KBM-7 (cell line): ENCODE measurements around the gene SULT1E1.
"Not testable (repeated sequence)": the region's sequence is repeated elsewhere in the genome, so short reads cannot be mapped to it uniquely, and the experiment has no call there.

Source experiments
- DNase-seq: peaks from one replicate; pipeline ENCODE4 v3.0.0-alpha.2; 2015
- in situ Hi-C: fragments of 300-500 bp; cut with MboI; formaldehyde crosslinking; loops from 2 replicates; pipeline ENCODE4 v1.14.3; 2020; ENCODE audit warnings: low sequenced_read_pairs, low pct_unique_long_range_greater_than_20kb, mixed read lengths

SULT1E1 gene

DNA sequence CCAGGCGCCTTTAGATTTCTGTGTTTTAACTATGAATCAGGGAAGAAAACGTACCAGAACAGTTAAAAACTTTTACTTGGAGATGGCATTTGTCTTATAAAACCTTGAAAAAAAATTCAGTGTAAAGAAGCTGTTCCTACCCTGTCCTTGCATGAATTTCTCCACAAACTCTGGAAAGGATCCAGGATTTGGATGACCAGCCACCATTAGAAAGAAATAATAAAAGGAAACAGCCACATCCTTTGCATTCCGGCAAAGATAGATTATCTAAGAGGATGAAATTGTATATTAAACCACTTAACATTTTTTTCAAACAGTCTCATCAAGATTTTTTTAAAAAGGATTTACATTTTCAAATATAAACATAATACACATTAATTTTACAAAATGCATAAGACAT is 10.6 kb downstream of the SULT1E1 start:
- DNase-seq: no peak
- in situ Hi-C loops: no loop called here

DNA sequence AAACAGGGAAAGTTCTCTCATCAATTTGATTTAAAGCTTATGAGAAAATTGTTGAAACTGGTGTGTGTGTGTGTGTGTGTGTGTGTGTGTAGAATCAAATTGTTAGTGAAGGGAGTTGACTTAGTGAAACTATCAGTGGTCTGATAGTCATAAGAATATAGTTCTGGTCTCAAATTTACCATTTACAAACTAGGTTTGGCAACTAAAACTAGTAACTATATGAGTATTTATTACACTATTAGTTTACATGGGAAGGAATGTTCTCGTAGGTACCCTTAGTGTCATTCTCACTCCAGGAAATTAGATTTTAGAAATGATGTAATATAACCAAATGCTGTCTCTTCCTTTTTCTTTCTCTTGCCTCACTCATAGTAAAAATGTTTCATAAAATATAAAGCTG is 11.9 kb downstream of the SULT1E1 start:
- DNase-seq: no peak
- in situ Hi-C loops: no loop called here

DNA sequence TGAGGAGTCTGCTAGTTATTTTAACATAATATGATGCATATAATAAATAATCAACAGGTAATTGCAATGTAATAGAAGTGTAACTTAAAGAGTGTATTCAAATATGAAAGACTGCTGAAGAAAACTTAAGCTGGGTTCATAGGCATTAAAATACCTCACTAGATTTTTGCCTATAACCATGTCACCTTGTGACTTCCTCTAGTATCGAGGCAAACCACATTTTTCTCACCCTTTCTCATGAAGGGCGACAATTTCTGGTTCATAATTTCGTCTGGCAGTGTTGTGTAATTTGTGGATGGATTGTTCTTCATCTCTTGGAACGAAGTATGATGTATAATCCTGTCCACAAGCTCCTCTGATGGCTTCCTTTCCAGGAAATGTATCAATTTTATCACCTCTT is 16.0 kb downstream of the SULT1E1 start:
- peak; percentile 31 for DNase-seq
- in situ Hi-C loops: no loop called here

DNA sequence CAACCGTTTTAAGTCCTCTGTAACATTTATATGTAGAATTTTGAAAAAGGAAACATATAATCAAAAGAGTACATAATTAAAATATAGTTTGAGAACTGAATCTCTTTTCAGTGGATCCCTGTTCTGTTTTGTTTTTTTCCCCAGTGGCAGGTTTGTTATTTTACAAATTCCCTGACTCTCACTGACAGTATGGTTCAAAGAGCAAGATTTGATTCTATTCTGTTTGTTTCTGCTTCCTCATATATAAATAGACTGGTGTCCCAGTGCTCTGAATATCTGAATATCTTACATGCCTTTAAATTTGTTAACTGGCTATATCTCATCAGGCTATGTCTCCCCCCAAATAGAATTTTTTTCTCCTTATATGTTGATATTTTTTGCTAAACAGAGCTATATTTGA is 16.6 kb downstream of the SULT1E1 start:
- no peak for DNase-seq
- in situ Hi-C loops: no loop called here

DNA sequence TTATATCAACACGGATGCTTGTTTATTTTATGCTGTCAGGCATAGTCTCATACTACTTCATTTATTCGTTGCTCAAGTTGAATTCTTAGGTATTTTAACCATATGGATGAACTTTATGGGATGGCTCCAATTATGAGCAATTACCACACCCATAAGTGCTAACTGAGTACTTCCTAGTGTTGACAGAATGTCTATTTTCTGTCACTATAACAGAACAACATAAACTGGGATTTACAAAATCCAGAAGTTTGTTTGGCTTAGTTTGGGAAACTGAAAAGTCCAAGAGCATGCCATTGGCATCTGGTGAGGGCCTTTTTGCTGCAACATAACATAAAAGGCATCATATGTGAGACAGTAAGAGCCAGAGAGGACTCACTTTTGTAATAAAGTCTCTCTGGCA is 21.0 kb downstream of the SULT1E1 start:
- in situ Hi-C loops: no loop called here
- DNase-seq: no peak

DNA sequence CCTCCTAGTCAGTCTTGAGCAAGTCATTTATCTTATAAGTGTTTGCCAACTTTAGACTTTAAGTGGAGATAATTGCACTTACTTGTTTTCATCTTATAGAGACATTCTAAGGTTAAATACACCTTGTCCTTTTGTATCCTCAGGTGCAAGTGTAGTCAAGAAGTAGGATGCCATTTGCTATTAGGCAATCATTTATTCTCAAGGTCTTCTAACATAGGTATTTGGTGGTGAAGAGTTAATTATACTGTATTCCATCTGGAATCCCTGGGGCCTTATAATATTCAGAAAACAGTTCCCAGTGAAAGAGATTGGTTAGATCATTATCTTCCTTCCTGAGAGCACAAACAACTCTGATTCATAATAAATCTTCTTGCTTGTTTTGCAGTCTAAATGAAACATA is 23.7 kb downstream of the SULT1E1 start:
- in situ Hi-C loops: no loop called here
- DNase-seq: no peak

DNA sequence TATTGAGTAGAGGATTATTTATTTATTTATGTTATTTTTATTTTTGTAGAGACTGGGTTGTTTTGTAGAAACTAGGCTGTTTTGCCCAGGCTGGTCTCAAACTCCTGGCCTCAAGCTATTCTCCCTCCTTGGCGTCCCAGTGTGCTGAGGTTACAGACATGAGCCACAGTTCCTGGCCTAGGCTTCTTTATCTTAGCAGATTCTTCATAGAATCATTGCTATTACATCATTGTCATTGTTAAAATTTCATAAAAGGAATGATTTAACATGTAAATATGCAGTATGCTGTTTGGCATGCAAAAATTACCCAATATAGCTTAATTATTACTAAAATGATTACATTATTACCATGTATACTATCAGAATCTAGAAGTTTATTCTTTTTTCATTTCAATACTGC is 24.2 kb downstream of the SULT1E1 start:
- in situ Hi-C loops: no loop called here
- DNase-seq: no peak

DNA sequence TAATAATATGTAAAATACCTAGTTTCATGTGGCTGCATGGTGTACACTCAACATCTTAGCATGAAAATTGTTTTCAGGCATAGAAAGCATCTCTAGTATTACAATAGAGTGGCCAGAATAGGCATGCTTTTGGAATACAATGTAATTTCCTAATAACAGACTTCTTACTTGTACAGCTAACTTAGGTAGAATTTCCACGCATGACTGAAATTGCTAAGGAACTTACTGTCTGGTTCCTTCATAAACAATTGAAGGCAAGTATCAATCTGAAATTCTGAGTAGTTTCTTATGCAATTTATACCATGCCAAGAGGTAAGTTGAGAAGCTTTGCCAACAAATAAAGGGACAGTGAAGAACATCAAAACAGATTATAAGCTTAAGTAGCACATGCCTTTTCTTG is 26.7 kb downstream of the SULT1E1 start:
- in situ Hi-C loops: no loop called here
- DNase-seq: no peak

DNA sequence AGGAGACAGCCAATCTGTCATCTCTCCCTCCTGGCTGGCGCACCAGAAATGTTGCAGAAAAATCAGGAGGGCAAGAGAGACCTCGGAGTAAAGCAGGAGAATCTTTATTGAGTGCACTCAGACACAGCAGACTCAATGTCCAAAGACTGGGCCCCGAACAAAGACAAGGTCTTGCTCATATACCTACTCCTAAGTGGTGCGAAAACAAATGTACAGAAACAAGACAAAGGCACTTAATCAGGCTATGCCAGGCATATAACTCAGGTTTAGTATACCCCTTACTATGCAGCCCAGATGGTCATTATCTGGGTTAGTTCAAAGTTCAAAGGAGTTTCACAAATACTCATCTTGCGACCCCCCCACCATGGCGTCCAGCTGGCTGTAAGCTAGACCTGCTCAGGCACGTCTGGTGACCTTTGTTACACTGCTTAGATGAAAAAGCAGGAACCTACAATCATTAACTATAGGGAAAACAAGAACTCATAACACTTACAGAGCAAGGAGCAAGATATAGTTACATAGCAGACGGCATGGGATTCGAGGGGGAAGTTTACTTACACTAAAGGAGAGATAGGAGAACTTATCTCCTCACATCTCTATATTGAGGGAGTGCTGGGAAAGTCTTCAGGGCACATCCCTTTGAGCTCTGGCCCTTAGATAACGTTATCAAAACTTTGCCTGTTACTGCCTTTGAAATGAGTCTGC is 27.5 kb downstream of the SULT1E1 start:
- in situ Hi-C loops: no loop called here
- peak; percentile 59 for DNase-seq

DNA sequence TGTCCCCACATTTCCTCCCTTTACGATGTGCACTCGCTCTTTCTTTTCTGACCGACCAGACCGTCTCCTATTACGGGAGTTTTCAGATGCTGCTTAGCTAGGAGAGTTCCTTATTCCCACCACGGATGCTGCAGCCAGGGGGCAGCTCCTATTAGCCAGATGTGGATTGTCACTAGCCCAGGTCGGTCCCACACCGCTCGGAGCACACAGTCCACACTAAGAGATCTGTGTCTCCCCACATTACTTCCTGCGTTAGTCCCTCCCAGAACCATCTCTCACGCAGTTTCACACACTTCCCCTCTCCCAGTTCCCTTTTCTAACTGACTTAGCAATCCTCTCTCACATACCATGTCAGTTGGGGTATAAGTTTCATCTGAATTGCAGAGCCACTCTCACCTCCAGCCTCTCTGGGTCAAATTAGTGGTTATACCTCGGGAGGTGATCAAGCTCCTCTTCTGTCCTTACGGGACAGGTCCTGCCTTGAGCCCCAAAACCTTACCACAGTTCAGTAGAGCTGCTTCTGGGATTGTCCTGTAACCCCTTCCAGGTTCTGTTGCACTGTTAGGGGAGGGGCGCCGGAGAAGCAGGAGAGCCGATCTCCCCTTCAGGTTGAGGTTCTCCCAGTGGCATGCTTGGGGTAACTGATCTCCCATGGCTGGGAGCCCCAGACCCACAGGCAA is 28.2 kb downstream of the SULT1E1 start:
- in situ Hi-C loops: no loop called here
- peak; percentile 99 for DNase-seq

DNA sequence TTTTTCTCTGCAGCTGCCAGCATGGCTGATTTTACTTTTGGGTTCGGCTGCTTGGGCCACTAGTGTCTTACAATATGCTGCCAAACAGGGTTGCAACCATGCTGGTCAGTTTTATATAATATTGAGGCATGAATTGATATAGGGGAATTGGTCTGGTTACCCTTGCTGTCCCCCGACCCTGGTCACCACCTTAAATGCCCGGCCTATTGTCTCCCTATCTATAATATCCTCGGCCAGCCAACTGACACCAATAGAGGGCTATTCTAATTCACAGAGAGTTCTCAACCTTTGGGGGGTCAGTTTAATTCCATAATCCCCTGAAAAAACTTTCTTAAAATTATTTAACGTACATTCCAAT is 28.7 kb downstream of the SULT1E1 start:
- in situ Hi-C loops: no loop called here
- DNase-seq: no peak

DNA sequence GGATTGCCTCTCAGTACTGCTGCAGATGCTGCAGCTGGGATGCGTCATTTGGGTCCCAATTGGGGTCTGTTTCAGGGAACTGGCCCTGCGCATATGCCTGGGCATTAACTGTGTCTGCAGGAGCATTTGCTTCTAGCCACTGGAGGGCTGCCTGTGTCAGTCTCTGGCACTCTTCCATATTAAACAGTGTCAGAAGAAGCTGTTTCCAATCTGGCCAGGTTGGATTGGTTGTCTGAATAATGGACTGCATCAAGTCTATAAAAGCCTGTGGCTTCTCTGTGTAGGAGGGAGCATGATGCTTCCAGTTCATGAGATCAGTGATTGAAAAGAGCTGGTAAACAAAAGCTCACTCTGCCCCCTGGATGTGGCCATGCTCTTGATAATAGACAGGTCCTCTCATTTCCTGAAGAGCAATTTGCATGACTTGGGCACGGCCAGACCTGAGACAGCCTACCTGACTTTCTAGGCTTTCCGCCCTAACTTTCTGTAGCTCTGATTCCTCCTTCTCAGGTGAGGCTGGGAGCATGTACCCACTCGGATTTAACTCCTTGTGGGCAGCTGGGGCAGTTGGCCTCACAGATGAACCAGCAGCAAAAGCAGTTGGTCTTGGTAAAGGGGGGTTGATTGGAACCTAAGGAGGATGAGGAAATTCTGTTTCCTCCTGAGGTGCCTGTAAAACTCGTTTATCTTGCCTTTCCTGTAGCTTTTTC is 29.2 kb downstream of the SULT1E1 start:
- DNase-seq: peak; percentile 88
- in situ Hi-C loops: no loop called here

DNA sequence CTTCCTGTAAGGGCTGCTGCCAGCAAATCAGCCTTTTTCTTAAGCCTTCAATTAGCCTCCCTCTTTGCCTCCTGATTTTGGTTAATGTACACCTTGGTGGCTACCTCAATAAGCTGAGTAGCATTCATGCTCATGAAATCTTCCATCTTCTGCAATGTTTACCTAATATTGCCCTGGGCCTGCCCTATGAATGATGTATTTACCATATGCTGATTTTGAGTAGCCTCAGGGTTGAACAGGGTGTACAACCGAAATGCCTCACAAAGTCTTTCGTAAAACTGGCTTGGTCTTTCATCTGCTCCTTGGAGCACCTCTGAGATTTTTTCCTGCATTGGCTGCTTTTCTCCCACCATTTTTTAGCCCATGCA is 29.8 kb downstream of the SULT1E1 start:
- no peak for DNase-seq
- in situ Hi-C loops: no loop called here

DNA sequence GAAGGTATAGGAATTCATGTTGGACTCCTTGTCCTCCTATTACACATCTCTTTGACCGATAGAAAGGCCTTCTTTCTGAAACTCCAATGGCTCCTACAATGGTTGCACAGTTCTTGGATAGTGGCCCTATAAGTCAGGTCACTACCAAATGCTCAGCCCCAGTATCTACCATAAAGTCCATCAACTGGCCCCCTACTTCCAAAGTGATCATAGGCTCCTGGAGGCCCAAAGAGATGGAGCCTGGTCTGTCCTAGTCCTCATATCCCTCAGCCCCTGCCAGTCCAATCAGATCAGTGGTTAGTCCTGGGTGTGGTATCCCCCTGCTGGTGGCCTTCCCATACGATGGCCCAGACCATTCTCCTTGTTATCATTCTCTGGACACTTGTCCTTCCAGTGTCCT is 30.3 kb downstream of the SULT1E1 start:
- no peak for DNase-seq
- in situ Hi-C loops: no loop called here

DNA sequence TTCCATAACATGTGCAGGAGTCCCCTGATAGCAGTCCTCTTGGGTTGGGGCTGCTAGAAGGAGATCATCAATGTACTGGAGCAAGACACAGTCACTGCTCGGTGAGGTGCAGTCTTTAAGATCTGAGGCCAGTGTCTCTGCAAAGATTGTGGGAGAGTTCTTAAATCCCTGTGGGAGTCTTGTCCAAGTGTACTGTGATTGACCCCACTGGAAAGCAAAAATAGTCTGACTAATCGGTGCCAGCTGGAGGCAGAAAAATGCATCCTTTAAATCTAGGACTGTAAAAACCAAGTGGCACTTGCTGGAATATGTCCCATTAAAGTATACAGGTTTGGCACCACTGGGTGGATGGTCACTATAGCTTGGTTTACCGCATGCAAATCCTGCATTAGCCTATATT is 31.1 kb downstream of the SULT1E1 start:
- no peak for DNase-seq
- in situ Hi-C loops: no loop called here

DNA sequence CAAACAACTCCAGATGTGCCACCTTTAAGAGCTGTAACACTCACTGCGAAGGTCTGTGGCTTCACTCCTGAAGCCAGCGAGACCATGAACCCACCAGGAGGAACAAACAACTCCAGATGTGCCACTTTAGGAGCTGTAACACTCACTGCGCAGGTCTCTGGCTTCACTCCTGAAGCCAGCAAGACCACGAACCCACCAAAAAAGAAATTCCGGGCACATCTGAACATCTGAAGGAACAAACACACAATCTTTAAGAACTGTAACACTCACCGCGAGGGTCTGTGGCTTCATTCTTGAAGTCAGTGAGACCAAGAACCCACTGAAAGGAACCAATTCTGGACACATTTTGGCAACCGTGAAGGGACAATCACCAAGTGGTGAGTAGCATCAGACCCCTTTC is 34.9 kb downstream of the SULT1E1 start:
- DNase-seq, in situ Hi-C loops: not testable (repeated sequence)

DNA sequence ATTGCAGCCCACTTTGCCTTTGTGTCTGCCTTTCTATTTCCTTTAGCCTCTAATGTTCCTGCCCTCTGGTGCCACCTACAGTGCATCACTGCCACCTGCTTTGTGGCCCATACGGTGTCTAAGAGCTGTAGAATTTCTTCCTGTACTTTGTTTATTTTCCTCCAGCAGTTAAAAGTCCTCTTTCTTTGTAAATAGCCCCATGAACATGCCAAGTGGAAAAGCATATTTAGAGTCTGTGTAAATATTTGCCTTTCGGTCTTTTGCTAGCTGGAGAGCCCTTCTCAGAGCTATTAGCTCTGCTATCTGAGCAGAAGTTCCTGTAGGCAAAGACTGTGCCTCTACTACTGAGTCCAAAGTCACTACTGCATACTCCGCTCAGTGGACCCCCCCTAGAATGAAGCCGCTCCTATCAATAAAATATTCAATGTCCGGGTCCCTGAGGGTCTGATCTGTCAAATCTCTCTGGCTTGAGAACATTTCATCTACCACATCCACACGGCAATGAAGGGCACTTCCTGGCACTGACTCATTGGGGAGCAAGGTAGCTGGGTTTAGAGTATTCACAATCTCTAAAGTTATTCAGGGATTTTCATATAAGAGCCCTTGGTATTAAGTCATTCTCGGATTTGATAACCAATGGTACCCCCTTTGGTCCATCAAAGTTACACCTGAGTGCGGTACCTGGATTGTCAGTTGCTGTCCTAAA is 36.3 kb downstream of the SULT1E1 start:
- in situ Hi-C loops: no loop called here
- DNase-seq: peak; percentile 63

DNA sequence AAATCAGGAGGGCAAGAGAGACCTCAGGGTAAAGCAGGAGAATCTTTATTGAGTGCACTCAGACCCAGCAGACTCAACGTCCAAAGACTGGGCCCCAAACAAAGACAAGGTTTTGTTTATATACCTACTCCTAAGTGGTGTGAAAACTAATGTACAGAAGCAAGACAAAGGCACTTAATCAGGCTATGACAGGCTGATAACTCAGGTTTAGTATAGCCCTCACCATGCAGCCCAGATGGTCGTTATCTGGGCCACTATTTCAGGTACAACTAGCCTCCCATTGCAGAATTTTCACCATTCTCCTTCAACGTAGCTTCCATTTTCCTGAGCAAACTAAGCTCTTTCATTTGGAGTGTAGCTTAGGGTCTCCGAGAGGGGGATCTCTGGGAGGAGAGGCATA is 36.9 kb downstream of the SULT1E1 start:
- in situ Hi-C loops: no loop called here
- no peak for DNase-seq

DNA sequence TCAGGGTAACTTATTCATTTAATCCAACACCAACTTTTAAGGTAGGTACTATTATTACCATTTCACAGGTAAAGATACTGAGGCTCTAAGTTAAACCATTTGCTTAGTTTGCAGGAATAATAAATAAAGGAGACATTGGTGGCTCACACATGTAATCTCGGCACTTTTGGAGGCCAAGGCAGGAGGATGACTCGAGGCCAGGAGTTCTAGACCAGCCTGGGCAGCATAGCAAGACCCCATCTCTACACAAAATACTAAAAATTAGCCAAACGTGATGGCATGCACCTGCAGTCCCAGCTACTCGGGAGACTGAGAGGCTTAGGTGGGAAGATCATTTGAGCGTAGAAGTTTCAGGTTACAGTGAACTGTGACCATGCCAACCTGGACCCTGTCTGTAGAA is 37.7 kb downstream of the SULT1E1 start:
- no peak for DNase-seq
- in situ Hi-C loops: no loop called here

DNA sequence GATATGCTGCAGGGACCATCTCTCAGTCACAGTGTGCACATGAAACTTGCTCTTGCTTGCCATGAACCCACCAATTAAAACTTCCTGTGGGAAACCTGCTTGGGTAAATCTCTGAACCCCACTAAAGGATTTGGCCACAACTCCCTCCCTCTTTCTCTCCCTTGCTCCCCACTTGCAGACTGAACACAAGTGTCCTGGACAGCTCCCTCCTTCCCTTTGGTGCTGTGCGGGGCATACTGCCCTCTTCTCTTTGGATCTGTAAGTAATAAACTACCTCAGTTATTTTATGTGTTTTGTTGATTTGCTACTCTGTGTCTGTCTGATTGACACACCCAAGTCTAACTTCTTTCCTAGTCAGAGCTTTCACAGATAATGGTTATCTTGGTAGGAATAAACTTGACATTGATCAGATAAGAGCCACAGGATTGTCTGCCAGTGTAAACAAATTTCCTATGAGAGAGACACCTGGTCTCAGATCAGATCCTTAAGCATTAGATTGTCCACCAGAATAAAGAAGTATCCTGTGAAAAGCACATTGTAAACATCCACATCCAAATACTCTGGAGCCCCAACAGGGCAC is 41.8 kb downstream of the SULT1E1 start:
- DNase-seq: no peak
- in situ Hi-C loops: no loop called here
